Vagina (tissue), 2 donors: ENCODE measurements around the gene MACROD2.

ENCODE experiments used
- POLR2AphosphoS5 ChIP-seq, 2 donors: sonication (generic); formaldehyde crosslinking; IDR thresholded peaks; one replicate each; pipeline ENCODE4 v1.9.0; 2017; ENCODE audit warnings: antibody characterized with exemption in 2 of 2, mild to moderate bottlenecking in 2 of 2, low read depth in 1 of 2; ENCODE audit not compliant: insufficient read depth in 1 of 2
- TF ChIP-seq, protein P1 (sequence below), 3 experiments: fragments of 450-650 bp in 2 of 3; fragments of 200-600 bp in 1 of 3; sonication (generic) in 1 of 3; IDR thresholded peaks; one replicate each; pipeline ENCODE4 v1.5.1; 2017 to 2019; ENCODE audit warnings: antibody characterized with exemption in 3 of 3, mild to moderate bottlenecking in 2 of 3, moderate library complexity in 2 of 3

DNA sequence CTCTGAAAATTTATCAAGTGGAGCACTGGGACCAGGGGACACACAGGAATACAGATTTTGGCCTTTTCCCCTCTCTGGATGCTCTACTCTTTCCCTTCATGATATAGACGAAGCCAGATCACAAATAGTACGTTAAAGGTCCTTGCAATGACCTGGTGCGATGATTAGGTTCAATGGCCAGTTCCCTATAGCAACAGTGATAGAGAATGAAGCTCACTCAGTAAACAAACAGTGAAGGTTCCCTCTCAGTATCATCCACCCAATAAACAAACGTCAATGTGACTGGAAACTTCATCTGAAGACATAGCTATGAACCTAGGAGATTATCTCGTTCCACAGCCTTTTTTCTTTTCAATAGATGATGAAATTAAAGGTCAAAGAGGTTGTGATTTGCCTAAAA is 1981.7 kb downstream of the MACROD2 start:
- TF ChIP-seq POLR2AphosphoS5 (IDR thresholded peaks at IDR 0.05; ENCODE audit: insufficient read depth in 1 of 2, low read depth in 1 of 2) = no peak
- TF ChIP-seq, protein P1, sequence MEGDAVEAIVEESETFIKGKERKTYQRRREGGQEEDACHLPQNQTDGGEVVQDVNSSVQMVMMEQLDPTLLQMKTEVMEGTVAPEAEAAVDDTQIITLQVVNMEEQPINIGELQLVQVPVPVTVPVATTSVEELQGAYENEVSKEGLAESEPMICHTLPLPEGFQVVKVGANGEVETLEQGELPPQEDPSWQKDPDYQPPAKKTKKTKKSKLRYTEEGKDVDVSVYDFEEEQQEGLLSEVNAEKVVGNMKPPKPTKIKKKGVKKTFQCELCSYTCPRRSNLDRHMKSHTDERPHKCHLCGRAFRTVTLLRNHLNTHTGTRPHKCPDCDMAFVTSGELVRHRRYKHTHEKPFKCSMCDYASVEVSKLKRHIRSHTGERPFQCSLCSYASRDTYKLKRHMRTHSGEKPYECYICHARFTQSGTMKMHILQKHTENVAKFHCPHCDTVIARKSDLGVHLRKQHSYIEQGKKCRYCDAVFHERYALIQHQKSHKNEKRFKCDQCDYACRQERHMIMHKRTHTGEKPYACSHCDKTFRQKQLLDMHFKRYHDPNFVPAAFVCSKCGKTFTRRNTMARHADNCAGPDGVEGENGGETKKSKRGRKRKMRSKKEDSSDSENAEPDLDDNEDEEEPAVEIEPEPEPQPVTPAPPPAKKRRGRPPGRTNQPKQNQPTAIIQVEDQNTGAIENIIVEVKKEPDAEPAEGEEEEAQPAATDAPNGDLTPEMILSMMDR (IDR thresholded peaks at IDR 0.05) = no peak
